ENCODE results near the gene NEK3. TPM values are rescaled to one million over a fixed set of nuclear protein-coding genes. Genes with fewer than 3 reads are reported as not detected.

The NEK3 gene
- total RNA-seq, 2 donors from 2014 or later: 10.4 to 16.4 TPM

DNA sequence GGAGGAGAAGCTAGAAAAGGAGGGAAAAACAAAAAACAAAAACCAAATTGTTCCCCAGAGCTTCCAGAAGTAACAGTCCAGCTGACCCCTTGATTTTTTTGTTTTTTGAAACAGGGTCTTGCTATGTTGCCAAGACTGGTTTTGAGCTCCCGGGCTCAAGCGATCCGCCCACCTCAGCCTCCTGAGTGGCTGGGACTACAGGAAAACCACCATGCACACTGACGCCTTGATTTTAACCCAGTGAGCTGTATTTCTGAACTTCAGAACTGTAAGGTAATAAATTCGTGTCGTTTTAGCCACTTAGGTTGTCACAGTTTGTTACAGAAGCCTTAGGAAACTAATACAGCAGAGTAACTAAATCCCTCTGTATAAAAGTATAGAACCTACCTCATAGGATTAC, 1.1 kb upstream of the NEK3 start:
- Histone ChIP-seq H3K4me3 (no peak overlapping the region), H3K4me1 (ENCODE audit: control insufficient read depth in 1 of 2, low read depth in 2 of 2) (peaks cover 4 to 18% of the 10 kb centered on the region in 2 donors), H3K27me3 (replicated peaks; ENCODE audit: insufficient read depth) (no peaks in the 10 kb centered on the region), H3K27ac (no peak overlapping the region), H3K9me3 (no peaks in the 10 kb centered on the region), H3K36me3 (no peaks in the 10 kb centered on the region)
- TF ChIP-seq, protein P1, sequence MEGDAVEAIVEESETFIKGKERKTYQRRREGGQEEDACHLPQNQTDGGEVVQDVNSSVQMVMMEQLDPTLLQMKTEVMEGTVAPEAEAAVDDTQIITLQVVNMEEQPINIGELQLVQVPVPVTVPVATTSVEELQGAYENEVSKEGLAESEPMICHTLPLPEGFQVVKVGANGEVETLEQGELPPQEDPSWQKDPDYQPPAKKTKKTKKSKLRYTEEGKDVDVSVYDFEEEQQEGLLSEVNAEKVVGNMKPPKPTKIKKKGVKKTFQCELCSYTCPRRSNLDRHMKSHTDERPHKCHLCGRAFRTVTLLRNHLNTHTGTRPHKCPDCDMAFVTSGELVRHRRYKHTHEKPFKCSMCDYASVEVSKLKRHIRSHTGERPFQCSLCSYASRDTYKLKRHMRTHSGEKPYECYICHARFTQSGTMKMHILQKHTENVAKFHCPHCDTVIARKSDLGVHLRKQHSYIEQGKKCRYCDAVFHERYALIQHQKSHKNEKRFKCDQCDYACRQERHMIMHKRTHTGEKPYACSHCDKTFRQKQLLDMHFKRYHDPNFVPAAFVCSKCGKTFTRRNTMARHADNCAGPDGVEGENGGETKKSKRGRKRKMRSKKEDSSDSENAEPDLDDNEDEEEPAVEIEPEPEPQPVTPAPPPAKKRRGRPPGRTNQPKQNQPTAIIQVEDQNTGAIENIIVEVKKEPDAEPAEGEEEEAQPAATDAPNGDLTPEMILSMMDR (IDR thresholded peaks at IDR 0.05): no peak
- ATAC-seq (ENCODE audit: insufficient number of reproducible peaks, low FRiP score, low read depth) (no peak), DNase-seq (ENCODE audit: low spot score) (no peak)

DNA sequence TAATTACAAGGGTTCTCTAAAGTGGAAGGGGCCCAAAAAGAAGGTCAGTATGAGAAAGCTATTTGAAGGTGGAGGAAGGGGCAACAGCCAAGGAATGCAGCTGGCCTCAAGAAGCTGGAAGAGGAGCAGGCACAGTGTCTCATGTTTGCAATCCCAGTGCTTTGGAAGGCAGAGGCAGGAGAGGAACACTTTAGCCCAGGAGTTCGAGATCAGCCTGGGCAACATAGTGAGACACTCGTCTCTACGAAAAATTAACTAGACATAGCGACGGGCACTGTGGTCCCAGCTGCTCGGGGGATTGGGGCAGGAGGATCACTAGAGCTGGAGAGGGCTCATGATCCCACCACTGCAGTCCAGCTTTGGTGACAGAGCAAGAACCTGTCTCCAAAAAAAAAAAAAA, 656 bp upstream of the NEK3 start:
- Histone ChIP-seq H3K27ac (peak overlapping the region in 1 of 2 donors; percentile 80), H3K27me3 (replicated peaks; ENCODE audit: insufficient read depth) (no peaks in the 10 kb centered on the region), H3K4me1 (ENCODE audit: control insufficient read depth in 1 of 2, low read depth in 2 of 2) (peaks cover 4 to 18% of the 10 kb centered on the region in 2 donors), H3K4me3 (peak overlapping the region; percentile 76), H3K9me3 (no peaks in the 10 kb centered on the region), H3K36me3 (no peaks in the 10 kb centered on the region)
- ATAC-seq (ENCODE audit: insufficient number of reproducible peaks, low FRiP score, low read depth) (no peak), DNase-seq (ENCODE audit: low spot score) (no peak)
- TF ChIP-seq, protein P1 (IDR thresholded peaks at IDR 0.05): no peak

DNA sequence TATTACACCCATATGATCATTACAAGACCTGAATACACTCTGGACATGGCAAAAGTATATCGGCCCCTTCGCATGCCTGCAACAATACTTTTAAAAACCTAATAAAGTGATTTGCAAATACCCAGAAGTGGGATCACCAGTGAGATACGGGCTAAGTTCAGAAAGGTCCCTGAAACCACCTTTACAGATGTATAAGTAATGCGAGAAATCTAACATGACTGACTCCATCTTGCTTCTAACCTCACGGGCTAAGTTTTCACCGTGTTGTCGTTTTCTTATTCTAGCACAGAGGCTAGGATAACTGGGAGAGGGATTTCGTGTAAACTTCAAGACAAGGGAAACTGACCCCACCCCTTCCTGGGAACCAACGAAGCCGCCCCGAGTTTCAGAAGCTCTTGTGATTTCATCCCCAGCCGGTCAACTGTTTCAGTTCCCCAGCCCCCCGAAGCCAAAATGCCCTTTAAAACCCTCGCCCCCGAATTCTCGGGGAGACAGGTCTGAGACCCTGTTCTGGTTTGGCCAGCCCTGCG, 703 bp downstream of the NEK3 start:
- Histone ChIP-seq H3K9me3 (no peaks in the 10 kb centered on the region), H3K36me3 (no peaks in the 10 kb centered on the region), H3K27ac (peak overlapping the region; percentile 76 to 80), H3K4me1 (ENCODE audit: control insufficient read depth in 1 of 2, low read depth in 2 of 2) (peaks cover 4 to 18% of the 10 kb centered on the region in 2 donors), H3K27me3 (replicated peaks; ENCODE audit: insufficient read depth) (no peaks in the 10 kb centered on the region), H3K4me3 (peak overlapping the region; percentile 76)
- ATAC-seq (ENCODE audit: insufficient number of reproducible peaks, low FRiP score, low read depth): peak; percentile 29
- DNase-seq (ENCODE audit: low spot score): no peak
- TF ChIP-seq, protein P1 (IDR thresholded peaks at IDR 0.05): no peak

DNA sequence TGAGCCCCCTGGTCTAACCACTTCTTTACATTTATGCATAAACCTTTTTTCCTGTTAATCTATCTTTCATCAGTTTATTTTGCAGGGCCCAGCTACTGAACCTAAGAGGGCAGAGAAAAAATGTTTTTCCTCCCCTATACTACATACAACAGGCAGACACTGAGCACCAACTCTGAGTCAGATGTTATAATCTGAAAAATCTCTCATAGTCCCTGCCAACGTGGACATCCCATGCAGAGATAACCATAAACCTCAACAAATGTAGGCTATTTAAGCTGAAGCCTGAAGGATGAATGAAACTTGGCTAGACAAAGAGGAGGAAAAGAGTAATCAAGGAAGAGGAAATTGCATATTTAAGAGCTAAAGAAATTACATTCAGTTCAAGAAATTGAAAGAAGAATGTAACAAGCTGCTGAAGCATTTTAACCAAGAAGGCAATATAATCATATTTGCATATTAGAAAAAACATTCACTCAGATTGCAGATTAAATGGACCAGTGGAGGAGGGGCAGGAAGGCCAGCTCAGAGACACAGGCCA, 2.6 kb downstream of the NEK3 start:
- TF ChIP-seq, protein P1 (IDR thresholded peaks at IDR 0.05): no peak
- Histone ChIP-seq H3K4me1 (ENCODE audit: control insufficient read depth in 1 of 2, low read depth in 2 of 2) (peaks cover 4 to 18% of the 10 kb centered on the region in 2 donors), H3K27me3 (replicated peaks; ENCODE audit: insufficient read depth) (no peaks in the 10 kb centered on the region), H3K4me3 (no peak overlapping the region), H3K27ac (no peak overlapping the region), H3K36me3 (peaks cover 6% of the 10 kb centered on the region), H3K9me3 (no peaks in the 10 kb centered on the region)
- no peak for DNase-seq (ENCODE audit: low spot score)
- ATAC-seq (ENCODE audit: insufficient number of reproducible peaks, low FRiP score, low read depth): no peak

DNA sequence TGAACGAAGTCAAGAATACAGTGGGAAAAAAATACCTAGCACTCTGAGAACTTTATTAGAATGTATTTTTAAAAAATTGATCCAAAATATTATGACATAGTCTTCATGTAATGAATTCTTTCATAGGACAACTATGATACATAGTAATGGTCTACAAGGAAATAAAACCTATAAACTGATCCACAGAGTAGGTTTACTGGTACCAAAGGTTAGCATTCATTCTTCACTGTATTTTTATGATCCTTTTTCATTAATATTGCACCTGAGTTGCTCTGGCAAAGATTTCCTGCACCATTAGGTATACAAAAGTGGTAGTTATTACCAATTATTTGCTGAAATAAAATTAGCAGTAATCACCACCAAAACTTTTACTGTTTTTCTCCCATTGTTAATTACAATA, 4.2 kb downstream of the NEK3 start:
- TF ChIP-seq, protein P1 (IDR thresholded peaks at IDR 0.05): no peak
- DNase-seq (ENCODE audit: low spot score) (no peak), ATAC-seq (ENCODE audit: insufficient number of reproducible peaks, low FRiP score, low read depth) (no peak)
- Histone ChIP-seq H3K27ac (no peak overlapping the region), H3K36me3 (peaks cover 15% of the 10 kb centered on the region), H3K27me3 (replicated peaks; ENCODE audit: insufficient read depth) (no peaks in the 10 kb centered on the region), H3K4me1 (ENCODE audit: control insufficient read depth in 1 of 2, low read depth in 2 of 2) (peaks cover 4 to 18% of the 10 kb centered on the region in 2 donors), H3K9me3 (no peaks in the 10 kb centered on the region), H3K4me3 (no peak overlapping the region)

Measured in thoracic aorta (tissue), 2 donors.